SW480 (cell line): ENCODE results near the gene ANKRD12.
A peak's percentile ranks its signal among the peaks of the same experiment; 100 is the strongest.
"Not testable (repeated sequence)": the region's sequence is repeated elsewhere in the genome, so short reads cannot be mapped to it uniquely, and the experiment has no call there.

Experiments used
- DNase-seq: peaks from one replicate; pipeline ENCODE4 v3.0.0-alpha.2; 2016; ENCODE audit warnings: low spot score

ANKRD12 gene

GRCh38 chr18:9136315-9137155 lies at the start of gene ANKRD12:
Gene ANKRD12 (plus strand): TSS chr18:9136781. CDS start chr18:9182433, 45,652 bp downstream.
- DNase-seq: peak; percentile 97

DNA sequence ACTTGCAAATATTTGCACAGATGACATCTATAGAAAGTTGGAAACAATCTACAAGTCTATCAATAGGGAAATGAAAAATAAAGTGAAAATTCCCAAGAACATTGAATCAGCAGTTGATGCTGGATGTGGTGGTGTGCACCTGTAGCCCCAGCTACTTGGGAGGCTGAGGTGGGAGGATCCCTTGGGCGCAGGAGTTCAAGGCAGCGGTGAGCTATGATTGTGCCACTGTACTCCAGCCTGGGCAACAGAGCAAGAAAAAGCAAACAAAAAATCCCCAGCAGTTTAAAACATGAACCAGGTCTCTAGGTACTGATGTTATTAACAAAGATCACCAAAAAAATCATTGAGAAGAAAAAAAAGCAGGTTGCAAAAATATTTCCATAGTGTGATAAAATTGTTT lies 49.4 kb upstream of the ANKRD12 start:
- no peak for DNase-seq

DNA sequence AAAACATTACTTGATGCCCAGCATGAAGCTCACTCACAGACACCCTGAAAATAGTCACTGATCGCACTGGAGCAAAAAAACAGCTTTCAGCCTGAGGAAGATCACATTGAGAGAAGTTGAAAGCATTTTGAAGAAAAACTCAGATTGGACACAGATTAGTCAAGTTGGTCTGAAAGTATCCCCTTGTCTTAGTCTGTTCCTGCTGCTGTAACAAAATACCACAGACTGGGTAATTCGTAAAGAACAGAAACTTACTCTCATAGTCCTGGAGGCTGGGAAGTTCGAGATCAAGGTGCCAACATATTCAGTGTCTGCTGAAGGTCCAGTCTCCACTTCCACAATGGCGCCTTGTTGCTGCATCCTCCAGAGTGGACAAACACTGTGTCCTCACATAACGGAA lies 48.3 kb upstream of the ANKRD12 start:
- no peak for DNase-seq

GRCh38 chr18:9088727-9089126 lies 47.9 kb upstream of the ANKRD12 start:
- DNase-seq: not testable (repeated sequence)

DNA sequence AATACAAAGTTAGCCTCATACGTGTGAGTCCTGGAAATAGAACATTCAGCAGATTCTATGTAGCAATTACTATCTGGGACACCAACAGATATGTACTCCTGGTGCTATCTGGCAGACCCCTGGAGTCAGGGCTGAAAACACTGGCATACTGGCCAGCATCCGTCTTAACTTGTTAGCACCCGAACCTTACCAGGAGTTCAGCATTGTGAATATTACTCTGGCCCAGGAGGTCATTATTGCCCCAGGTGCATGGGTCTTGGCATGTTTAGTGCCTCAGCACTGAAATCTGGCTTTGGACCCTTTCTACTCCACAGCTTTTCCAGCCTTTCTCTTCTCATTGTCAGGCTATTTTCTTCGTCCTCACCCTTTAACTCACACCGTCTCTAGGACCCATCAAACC lies 46.0 kb upstream of the ANKRD12 start:
- DNase-seq: no peak

- no peak for DNase-seq
These were observed 45.5 kb upstream of the ANKRD12 start for GRCh38 chr18:9091066-9091476.

DNA sequence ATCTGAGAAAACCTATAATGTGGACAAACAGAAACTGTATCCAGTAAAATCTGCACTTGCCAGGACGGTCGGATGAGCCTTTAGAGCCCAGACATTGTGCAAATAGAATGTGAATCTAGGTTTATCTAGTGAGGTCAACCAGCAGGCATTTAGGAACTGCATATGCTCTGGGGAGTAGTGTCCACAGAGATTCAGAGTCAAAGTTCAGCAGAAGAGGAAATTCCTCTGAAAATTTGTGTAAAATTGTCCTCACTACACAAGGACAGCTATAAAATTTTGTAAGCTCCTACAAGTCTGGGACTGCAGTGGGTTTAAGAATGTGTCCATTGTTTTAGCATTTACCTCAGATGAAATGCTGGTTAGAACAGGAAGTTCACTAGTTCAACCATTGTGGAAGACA lies 43.9 kb upstream of the ANKRD12 start:
- DNase-seq: no peak

DNA sequence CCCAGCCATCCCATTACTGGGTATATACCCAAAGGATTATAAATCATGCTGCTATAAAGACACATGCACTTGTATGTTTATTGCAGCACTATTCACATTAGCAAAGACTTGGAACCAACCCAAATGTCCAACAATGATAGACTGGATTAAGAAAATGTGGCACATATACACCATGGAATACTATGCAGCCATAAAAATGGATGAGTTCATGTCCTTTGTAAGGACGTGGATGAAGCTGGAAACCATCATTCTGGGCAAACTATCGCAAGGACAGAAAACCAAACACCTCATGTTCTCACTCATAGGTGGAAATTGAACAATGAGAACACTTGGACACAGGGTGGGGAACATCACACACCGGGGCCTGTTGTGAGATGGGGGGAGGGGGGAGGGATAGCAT lies 43.5 kb upstream of the ANKRD12 start:
- not testable (repeated sequence) for DNase-seq

- DNase-seq: no peak
These were observed 42.0 kb upstream of the ANKRD12 start for GRCh38 chr18:9094307-9095226.

DNA sequence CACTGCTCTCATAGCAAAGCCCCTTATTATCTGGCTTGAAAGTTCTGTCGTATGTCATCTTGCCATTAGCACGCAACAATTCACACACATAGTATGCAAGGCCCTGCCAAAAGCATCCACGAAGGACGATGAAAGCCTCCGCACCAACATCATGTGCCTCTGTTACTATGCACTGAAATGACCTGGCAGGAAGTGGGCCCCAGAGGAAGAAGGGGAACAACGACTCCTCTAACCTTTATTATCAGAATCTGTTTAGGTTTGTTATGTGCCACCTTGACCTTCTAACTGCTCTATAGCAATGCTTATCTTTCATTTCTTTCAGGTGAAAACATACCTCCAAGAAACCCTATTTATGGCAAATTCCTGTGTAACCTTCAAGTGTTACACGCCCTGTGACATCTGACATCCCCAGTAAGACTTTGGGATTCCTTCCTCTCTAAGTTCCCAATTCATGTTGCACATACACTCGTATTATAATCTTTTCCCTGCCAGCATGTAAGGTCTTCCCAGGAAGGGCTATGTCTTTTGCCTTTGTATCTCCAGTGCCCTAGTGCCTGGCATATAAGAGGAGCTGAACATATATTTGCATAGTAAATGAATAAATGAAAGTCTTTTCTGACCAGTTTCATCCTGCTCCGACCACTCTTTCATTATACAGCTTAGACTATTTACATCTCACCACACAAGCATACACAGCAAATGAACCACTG lies 41.1 kb upstream of the ANKRD12 start:
- no peak for DNase-seq

DNA sequence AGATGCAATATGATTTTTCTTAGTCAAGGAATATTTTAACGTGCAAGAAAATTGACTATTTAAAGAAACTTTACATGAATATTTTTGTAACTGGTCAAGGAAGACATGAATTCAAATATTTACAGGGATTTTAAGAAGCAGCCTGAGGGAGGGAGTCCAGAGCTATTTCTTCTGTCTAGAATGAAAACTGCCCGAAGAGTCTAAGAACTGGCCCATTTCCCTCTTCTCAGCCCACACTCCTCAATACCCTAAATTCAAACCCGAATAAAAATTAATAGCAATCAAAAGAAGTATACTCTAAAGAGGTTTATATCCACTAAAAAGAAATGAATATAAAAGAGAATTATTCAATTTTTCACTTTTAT lies 40.6 kb upstream of the ANKRD12 start:
- DNase-seq: no peak

- no peak for DNase-seq
These were observed 39.9 kb upstream of the ANKRD12 start for GRCh38 chr18:9096685-9097084.

DNA sequence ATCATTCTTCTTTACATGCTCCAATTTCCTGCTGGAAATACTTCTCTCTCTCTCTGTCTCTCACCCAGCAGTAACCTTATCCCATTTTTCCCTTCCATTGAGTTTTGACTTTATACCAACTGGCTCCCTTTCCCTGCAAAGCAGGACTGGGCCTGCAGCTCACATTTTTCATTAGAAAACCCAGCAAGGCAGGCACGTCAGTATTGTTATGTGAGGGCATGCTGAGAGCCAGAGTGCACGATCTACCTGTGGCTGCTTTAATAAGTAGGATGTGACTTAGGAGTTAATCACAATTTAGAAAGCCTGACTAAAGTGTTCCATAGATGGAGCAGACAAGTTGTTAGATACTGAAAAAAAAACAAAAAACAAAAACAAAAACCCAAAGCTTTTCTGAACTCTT lies 39.2 kb upstream of the ANKRD12 start:
- no peak for DNase-seq

DNA sequence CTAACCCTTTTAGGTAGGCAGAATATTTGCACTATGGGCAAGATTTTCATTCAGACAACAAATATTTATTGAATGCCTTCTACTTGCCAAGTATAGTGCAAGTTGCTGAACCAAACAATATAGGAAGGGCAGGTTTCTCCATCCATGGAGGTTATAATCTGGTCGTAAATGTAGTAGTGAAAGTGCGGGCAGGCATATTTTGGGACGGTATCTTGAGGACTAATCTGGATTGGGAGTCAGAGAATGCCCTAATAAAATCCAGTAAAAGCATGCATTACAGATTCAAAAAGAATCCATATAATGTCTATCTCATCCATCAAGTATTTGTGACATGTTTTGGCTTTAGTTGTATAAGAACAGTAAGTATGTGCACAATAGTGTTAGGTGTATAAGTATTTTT lies 35.8 kb upstream of the ANKRD12 start:
- DNase-seq: no peak

- peak; percentile 44 for DNase-seq
These were observed 34.7 kb upstream of the ANKRD12 start for GRCh38 chr18:9101730-9102507.

- peak; percentile 88 for DNase-seq
These were observed 33.8 kb upstream of the ANKRD12 start, which contains the start of gene NDUFV2 for GRCh38 chr18:9102508-9103375. Gene NDUFV2 (plus strand): TSS chr18:9102699. CDS start chr18:9102744, 45 bp downstream.

DNA sequence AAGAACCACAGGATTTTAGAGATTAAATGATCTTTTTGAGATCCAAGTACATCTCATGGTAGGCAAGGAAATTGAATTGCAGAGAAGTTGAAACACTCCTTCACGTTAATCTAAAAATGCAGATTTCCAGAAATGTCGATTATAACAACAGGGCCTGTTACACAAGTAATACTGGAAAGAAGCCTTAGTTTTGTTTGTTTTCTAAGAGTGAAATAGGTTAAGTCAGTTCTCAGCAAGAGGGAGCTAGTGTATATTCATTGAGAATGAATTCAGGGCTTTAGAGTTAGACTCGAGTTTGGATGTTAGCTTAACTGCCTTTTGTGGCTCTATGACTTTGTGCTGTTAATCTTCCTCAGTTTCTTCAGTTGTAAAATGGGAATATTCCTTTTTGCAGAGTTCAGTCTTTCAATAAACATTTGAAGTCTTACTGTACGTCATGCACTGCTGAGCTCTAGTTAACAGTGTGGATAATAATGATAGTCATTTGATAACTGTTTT lies 33.2 kb upstream of the ANKRD12 start:
- peak; percentile 23 for DNase-seq

DNA sequence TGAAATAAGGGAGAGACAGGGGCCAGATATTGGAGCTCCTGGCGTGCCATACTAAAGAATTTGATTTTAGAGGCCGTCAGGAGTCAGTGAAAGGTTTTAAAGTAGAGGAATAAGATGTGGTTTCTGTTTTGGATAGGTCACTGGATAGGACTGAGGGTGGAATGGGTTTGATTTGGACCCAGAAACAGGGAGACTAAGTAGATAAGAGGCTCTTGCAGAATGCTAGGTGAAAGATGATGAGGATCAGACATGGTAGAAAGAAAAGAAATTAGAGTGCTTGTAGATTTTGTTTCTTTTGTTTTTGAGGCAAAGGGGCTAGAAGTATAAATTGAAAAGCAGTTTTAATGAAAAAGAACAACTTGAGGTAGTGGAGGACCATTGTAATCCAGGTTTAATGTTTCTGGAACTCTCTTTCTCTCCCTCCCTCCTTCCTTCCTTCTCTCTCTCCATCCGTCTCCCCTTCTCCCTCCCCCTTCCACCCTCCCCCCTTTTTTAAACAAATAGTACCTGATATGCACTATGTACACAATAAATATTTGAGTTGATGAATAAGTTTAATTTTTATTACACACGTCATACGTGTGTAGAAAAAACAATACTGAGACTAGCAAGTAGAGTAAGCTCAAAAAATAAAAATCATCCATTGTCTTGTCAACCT lies 32.2 kb upstream of the ANKRD12 start:
- DNase-seq: no peak

GRCh38 chr18:9105420-9105819 lies 31.2 kb upstream of the ANKRD12 start:
- no peak for DNase-seq

DNA sequence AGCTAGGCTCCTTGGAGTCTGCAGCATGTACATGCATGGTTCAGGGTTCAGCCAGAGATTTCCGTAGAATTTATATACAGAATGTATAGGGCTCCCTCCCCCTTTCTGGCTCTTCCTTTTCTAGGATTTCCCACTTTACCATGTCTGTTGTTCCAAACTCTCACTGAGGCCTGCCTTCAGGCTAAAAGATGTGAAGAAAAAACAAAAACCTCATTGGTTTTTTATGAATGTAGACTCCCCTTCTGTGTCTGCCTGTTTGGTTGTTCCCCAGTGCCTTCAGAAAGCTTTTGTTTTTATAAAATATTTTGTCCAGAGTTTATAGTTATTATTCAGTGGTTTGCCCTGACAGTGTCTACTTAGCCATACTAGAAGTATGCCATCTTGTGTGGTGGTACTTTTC lies 30.5 kb upstream of the ANKRD12 start:
- no peak for DNase-seq
